Endothelial cell of umbilical vein (primary cell): ENCODE data around the gene SENP2. TPM values are rescaled to one million over a fixed set of nuclear protein-coding genes. Genes with fewer than 3 reads are reported as not detected.

ENCODE experiments used
- BruUV-seq: library from RNA; stranded (reverse); fragments of 400-500 nt; replicated peaks from 2 replicates; lab custom pipeline; 2021; lab: Mats Ljungman, UMichigan
- CTCF ChIA-PET: fragments of 300-600, 350-600 bp; sonication (Branson Sonifier 250); formaldehyde crosslinking; loops from one replicate; lab custom pipeline; 2021; ENCODE audit warnings: antibody characterized with exemption, inconsistent platforms; lab: Charles Lee
- POLR2A ChIA-PET: fragments of 300-600, 350-600 bp; sonication (Branson Sonifier 250); formaldehyde crosslinking; loops from one replicate; lab custom pipeline; 2021; ENCODE audit warnings: antibody characterized with exemption, inconsistent platforms; lab: Charles Lee
- DNase-seq: peaks from one replicate; pipeline ENCODE4 v3.0.0-alpha.2; 2011; ENCODE audit warnings: low read depth, low spot score
- FAIRE-seq: peaks from 2 replicates; lab custom pipeline; 2011; peaks lifted over from hg19 to GRCh38; lab: Jason Lieb, UNC
- H2AFZ ChIP-seq: 2 replicates; pipeline ENCODE4 v1.6.0; 2012; ENCODE audit warnings: low read depth, low read length, control low read depth, inconsistent platforms
- H3K27ac ChIP-seq: 2 replicates; pipeline ENCODE4 v1.5.1; 2011; ENCODE audit warnings: low read depth, mild to moderate bottlenecking, control low read depth, low read length, moderate library complexity; ENCODE audit not compliant: insufficient read depth
- H3K27me3 ChIP-seq, 2 experiments: 2 replicates each; pipeline versions ENCODE4 v1.6.0 to v1.6.1; 2011; ENCODE audit warnings: low read length in 2 of 2, mixed read lengths in 1 of 2; ENCODE audit not compliant: control insufficient read depth in 2 of 2, insufficient read depth in 2 of 2
- H3K36me3 ChIP-seq, 2 experiments: 2 replicates in 1 of 2; 3 replicates in 1 of 2; pipeline ENCODE4 v1.5.1; 2011; ENCODE audit warnings: low read length in 2 of 2, mild to moderate bottlenecking in 1 of 2, moderate library complexity in 1 of 2; ENCODE audit not compliant: control insufficient read depth in 2 of 2, insufficient read depth in 2 of 2; ENCODE audit errors: extremely low read depth in 1 of 2
- H3K4me1 ChIP-seq: 3 replicates; pipeline ENCODE4 v1.5.1; 2011; ENCODE audit warnings: mild to moderate bottlenecking, low read length; ENCODE audit not compliant: control insufficient read depth, insufficient read depth; ENCODE audit errors: extremely low read depth
- H3K4me2 ChIP-seq: 2 replicates; pipeline ENCODE4 v1.6.1; 2011; ENCODE audit warnings: low read length, control low read depth, mixed read lengths; ENCODE audit not compliant: insufficient read depth
- H3K4me3 ChIP-seq, 3 experiments: fragments of 200-600 bp in 1 of 3; sonication (generic), shearing (Covaris generic) in 1 of 3; replicated peaks in 1 of 3; 2 replicates each; pipeline ENCODE4 v1.5.1; 2011 to 2016; ENCODE audit warnings: control low read depth in 3 of 3, low read length in 3 of 3, mild to moderate bottlenecking in 2 of 3, inconsistent platforms in 1 of 3, low read depth in 1 of 3, moderate library complexity in 1 of 3; ENCODE audit not compliant: insufficient read depth in 1 of 3
- H3K79me2 ChIP-seq: 2 replicates; pipeline ENCODE4 v1.6.0; 2012; ENCODE audit warnings: low read length, inconsistent platforms; ENCODE audit not compliant: control insufficient read depth, insufficient read depth
- H3K9ac ChIP-seq: replicated peaks from 2 replicates; pipeline ENCODE3; 2011; ENCODE audit warnings: low read length, control low read depth; ENCODE audit not compliant: insufficient read depth; ENCODE audit errors: extremely low read depth
- H3K9me1 ChIP-seq: replicated peaks from 3 replicates; pipeline ENCODE4 v1.6.0; 2011; ENCODE audit warnings: mild to moderate bottlenecking, low read length; ENCODE audit not compliant: control insufficient read depth, insufficient read depth; ENCODE audit errors: extremely low read depth
- H3K9me3 ChIP-seq: replicated peaks from 2 replicates; pipeline ENCODE4 v1.5.1; 2012; ENCODE audit warnings: low read length, inconsistent platforms; ENCODE audit not compliant: control insufficient read depth, insufficient read depth
- H4K20me1 ChIP-seq: replicated peaks from 2 replicates; pipeline ENCODE3; 2011; ENCODE audit warnings: mild to moderate bottlenecking, low read length; ENCODE audit not compliant: control insufficient read depth, insufficient read depth; ENCODE audit errors: extremely low read depth
- CTCF ChIP-seq, 2 donors: IDR thresholded peaks; 1 replicate in 1 of 2; 2 replicates in 1 of 2; pipeline ENCODE4 v1.5.1; 2011; ENCODE audit warnings: low read length in 2 of 2, mild to moderate bottlenecking in 2 of 2, moderate library complexity in 2 of 2, control low read depth in 1 of 2, inconsistent platforms in 1 of 2, low read depth in 1 of 2; ENCODE audit not compliant: insufficient read depth in 1 of 2; ENCODE audit errors: extremely low read depth in 1 of 2
- EZH2 ChIP-seq: IDR thresholded peaks from 2 replicates; pipeline ENCODE4 v1.6.1; 2012; ENCODE audit warnings: borderline replicate concordance, low read depth, mild to moderate bottlenecking, moderate library complexity, low read length, inconsistent platforms; ENCODE audit not compliant: severe bottlenecking
- FOS ChIP-seq: IDR thresholded peaks from 2 replicates; pipeline ENCODE4 v1.6.1; 2011; ENCODE audit warnings: mild to moderate bottlenecking, low read length, moderate library complexity, borderline replicate concordance; ENCODE audit not compliant: insufficient read depth
- GATA2 ChIP-seq: IDR thresholded peaks from 2 replicates; pipeline ENCODE4 v1.7.0; 2011; ENCODE audit warnings: low read depth, mild to moderate bottlenecking, moderate library complexity, mixed read lengths, low read length; ENCODE audit not compliant: insufficient read length, insufficient read depth
- JUN ChIP-seq: IDR thresholded peaks from 2 replicates; pipeline ENCODE4 v1.6.1; 2011; ENCODE audit warnings: borderline replicate concordance, low read depth; ENCODE audit not compliant: insufficient read length, insufficient read depth
- MAX ChIP-seq: IDR thresholded peaks from 2 replicates; pipeline ENCODE4 v1.6.1; 2011; ENCODE audit not compliant: insufficient read depth, insufficient read length
- MYC ChIP-seq: IDR thresholded peaks from one replicate; pipeline ENCODE4 v1.6.1; 2011; ENCODE audit warnings: mild to moderate bottlenecking, low read depth, low read length
- POLR2A ChIP-seq: IDR thresholded peaks from 2 replicates; pipeline ENCODE4 v1.6.1; 2012; ENCODE audit warnings: low read depth, mild to moderate bottlenecking, control low read depth, low read length
- POLR2AphosphoS5 ChIP-seq: IDR thresholded peaks from 2 replicates; pipeline ENCODE4 v1.6.1; 2012; ENCODE audit warnings: low read depth, mild to moderate bottlenecking, control low read depth, low read length, moderate library complexity; ENCODE audit not compliant: insufficient read depth
- dilution Hi-C: fragments of 300-500 bp; cut with MboI; formaldehyde crosslinking; loops from one replicate; pipeline ENCODE4 v1.15.0; 2019; ENCODE audit warnings: low sequenced_read_pairs; ENCODE audit not compliant: extremely low pct_ligation_motif_present
- intact Hi-C: fragments of 100-400 bp; cut with micrococcal nuclease; formaldehyde crosslinking; loops from one replicate; pipeline ENCODE4 v1.10.0; 2022
- polyA plus RNA-seq, 4 experiments: library from polyadenylated mRNA; depleted of rRNA in 3 of 4; stranded (reverse) in 3 of 4; unstranded in 1 of 4; fragments of >200 nt; gene quantifications; 2 replicates each; pipeline versions ENCODE4 v1.2.1 to v1.2.3, GENCODE V29; 2011 to 2012; ENCODE audit warnings: missing spikeins in 1 of 4
- total RNA-seq: library from RNA; stranded (reverse); gene quantifications from 2 replicates; pipeline ENCODE4 v1.2.3, GENCODE V29; 2021

The SENP2 gene
- total and polyA plus RNA-seq, 2 donors (not counting 3 experiments of a cell fraction or from before 2014, with no cell fraction given) = 3.8 to 40.4 TPM

DNA sequence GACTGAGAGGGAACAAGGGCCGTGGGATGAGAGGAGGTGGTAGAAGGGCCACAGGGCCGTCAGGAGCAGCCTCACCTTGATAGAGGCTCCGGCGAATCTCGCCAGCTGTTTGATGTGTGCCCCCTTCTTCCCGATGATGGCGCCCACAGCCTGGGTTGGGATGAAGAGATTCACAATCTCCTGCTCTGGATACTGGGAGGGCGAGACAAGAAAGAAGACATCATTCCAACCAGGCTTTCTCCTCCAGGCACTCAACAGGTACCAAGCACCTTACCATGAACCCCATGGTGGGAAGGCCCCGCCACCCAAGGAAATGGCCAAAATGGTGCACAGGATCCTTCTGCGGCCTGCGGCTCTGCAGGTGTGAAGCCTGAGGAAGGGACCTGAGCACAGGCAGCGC is 71.1 kb downstream of the SENP2 start:
- H3K9me3 ChIP-seq = no peaks in the 10 kb centered on the region
- H3K9me1 ChIP-seq = no peaks in the 10 kb centered on the region
- H3K36me3 ChIP-seq = peaks cover 13 to 34% of the 10 kb centered on the region in 2 experiments
- peak overlapping the region; percentile 74 for H3K27ac ChIP-seq
- intact Hi-C loops = loop anchor here (10.0 kb wide), 1 partner anchor 888 kb away; the partner anchor contains the start of gene CRYGS
- TF ChIP-seq EZH2 (no peak), FOS (no peak), POLR2AphosphoS5 (no peak), CTCF (IDR thresholded peaks at IDR 0.05; ENCODE audit: extremely low read depth in 1 of 2, insufficient read depth in 1 of 2, low read depth in 1 of 2, low read length in 2 of 2) (no peak), MYC (no peak), GATA2 (no peak), POLR2A (no peak), MAX (no peak), JUN (no peak)
- DNase-seq = no peak
- no peaks in the 10 kb centered on the region for H3K27me3 ChIP-seq
- peaks cover 5% of the 10 kb centered on the region for H3K79me2 ChIP-seq
- H4K20me1 ChIP-seq = no peaks in the 10 kb centered on the region
- ChIA-PET POLR2A (interaction anchor here (1.1 to 1.4 kb wide), 2 partner anchors 164 to 281 kb away, joined by 3 to 5 read pairs; partner anchors contain the start of gene TRA2B), CTCF (interaction anchor here (0.9 to 7.6 kb wide), 8 partner anchors 32 to 286 kb away, joined by 3 to 223 read pairs (median 6); no protein-coding TSS in a partner anchor)
- H3K4me3 ChIP-seq = no peak overlapping the region
- H2AFZ ChIP-seq = no peak overlapping the region
- peaks cover 55% of the 10 kb centered on the region for H3K4me1 ChIP-seq
- no peak overlapping the region for H3K4me2 ChIP-seq
- peak overlapping the region; percentile 46 for H3K9ac ChIP-seq
- dilution Hi-C loops = no loop called here
- peak; percentile 24 for FAIRE-seq
- no TSS peak for BruUV-seq
